Mesendoderm (in vitro differentiated cells): ENCODE data around the gene NAT10. TPM values are rescaled to one million over a fixed set of nuclear protein-coding genes. Genes with fewer than 3 reads are reported as not detected.

Experiments
- DNase-seq: peaks from one replicate; pipeline ENCODE4 v3.0.0; 2013
- H2AK5ac ChIP-seq: 2 replicates; pipeline ENCODE4 v1.6.1; 2013; ENCODE audit warnings: low read length, inconsistent platforms
- H2BK120ac ChIP-seq: 2 replicates; pipeline ENCODE4 v1.6.1; 2013; ENCODE audit warnings: low read depth, mild to moderate bottlenecking, low read length, moderate library complexity, mixed read lengths
- H2BK15ac ChIP-seq: replicated peaks from 2 replicates; pipeline ENCODE4 v1.6.1; 2013; ENCODE audit warnings: low read depth, mild to moderate bottlenecking, moderate library complexity
- H2BK5ac ChIP-seq: 2 replicates; pipeline ENCODE4 v1.6.1; 2013; ENCODE audit warnings: low read length, inconsistent platforms
- H3K18ac ChIP-seq: 2 replicates; pipeline ENCODE4 v1.6.1; 2013; ENCODE audit warnings: mild to moderate bottlenecking, low read length, mixed read lengths
- H3K23ac ChIP-seq: one replicate; pipeline ENCODE4 v1.6.1; 2013; ENCODE audit warnings: low read length
- H3K27ac ChIP-seq: 2 replicates; pipeline ENCODE4 v1.5.1; 2013; ENCODE audit warnings: low read depth, mild to moderate bottlenecking, inconsistent platforms, low read length, moderate library complexity
- H3K27me3 ChIP-seq: 2 replicates; pipeline ENCODE4 v1.6.1; 2013; ENCODE audit warnings: low read length, control low read depth, mild to moderate bottlenecking, inconsistent platforms; ENCODE audit not compliant: insufficient read depth, poor library complexity
- H3K36me3 ChIP-seq: 2 replicates; pipeline ENCODE4 v1.6.1; 2013; ENCODE audit warnings: low read length, inconsistent platforms; ENCODE audit not compliant: control insufficient read depth, insufficient read depth
- H3K4ac ChIP-seq: one replicate; pipeline ENCODE4 v1.6.1; 2013; ENCODE audit warnings: low read depth, mild to moderate bottlenecking, low read length, moderate library complexity
- H3K4me1 ChIP-seq: 2 replicates; pipeline ENCODE4 v1.6.1; 2013; ENCODE audit warnings: low read depth, low read length, inconsistent platforms; ENCODE audit not compliant: control insufficient read depth
- H3K4me2 ChIP-seq: 2 replicates; pipeline ENCODE4 v1.6.1; 2013; ENCODE audit warnings: low read length
- H3K4me3 ChIP-seq: 2 replicates; pipeline ENCODE4 v1.5.1; 2013; ENCODE audit warnings: mild to moderate bottlenecking, low read length
- H3K56ac ChIP-seq: one replicate; pipeline ENCODE4 v1.6.1; 2013; ENCODE audit warnings: low read length
- H3K79me1 ChIP-seq: 2 replicates; pipeline ENCODE4 v1.6.1; 2013; ENCODE audit warnings: low read length, inconsistent platforms
- H3K79me2 ChIP-seq: 2 replicates; pipeline ENCODE4 v1.6.1; 2013; ENCODE audit warnings: mild to moderate bottlenecking, low read length; ENCODE audit not compliant: control insufficient read depth, insufficient read depth
- H3K9ac ChIP-seq: 2 replicates; pipeline ENCODE4 v1.6.1; 2013; ENCODE audit warnings: low read length, inconsistent platforms
- H4K5ac ChIP-seq: one replicate; pipeline ENCODE4 v1.6.1; 2013; ENCODE audit warnings: low read length
- H4K8ac ChIP-seq: one replicate; pipeline ENCODE4 v1.6.1; 2013; ENCODE audit warnings: low read depth, mild to moderate bottlenecking, control low read depth, low read length, moderate library complexity
- WGBS: extraction: QIAGEN DNeasy Blood & Tissue Kit; methylation state at CpG from one replicate; pipeline ENCODE4 v1.1.7; 2013; ENCODE audit warnings: low lambda C conversion rate, missing lambda C conversion rate; ENCODE audit not compliant: insufficient coverage; ENCODE audit errors: extremely low coverage; 5-methylcytosine and 5-hydroxymethylcytosine counted together
- small RNA-seq: library from polyadenylated mRNA; stranded (forward); fragments of <200 nt; extraction: miRNeasy Mini kit (QIAGEN cat#:217004); gene quantifications from one replicate; pipeline ENCODE3, GENCODE V24; 2013; ENCODE audit not compliant: insufficient read depth

NAT10 gene

GRCh38 chr11:34191578-34191977, 86.1 kb downstream of the NAT10 start:
- no CpG with 5 or more reads among the region's 5 CpGs for WGBS
- Histone ChIP-seq H4K8ac (no peak overlapping the region), H3K79me2 (no peaks in the 10 kb centered on the region), H3K4me1 (peaks cover 7% of the 10 kb centered on the region), H4K5ac (no peak overlapping the region), H2BK5ac (no peak overlapping the region), H3K18ac (no peak overlapping the region), H3K56ac (no peak overlapping the region), H3K4me3 (no peak overlapping the region), H3K36me3 (no peaks in the 10 kb centered on the region), H3K27ac (no peak overlapping the region), H2AK5ac (no peak overlapping the region), H3K27me3 (no peaks in the 10 kb centered on the region), H3K4me2 (no peak overlapping the region), H2BK120ac (no peak overlapping the region), H3K9ac (no peak overlapping the region), H3K4ac (no peak overlapping the region), H3K23ac (no peak overlapping the region), H3K79me1 (no peaks in the 10 kb centered on the region), H2BK15ac (no peak overlapping the region)
- DNase-seq, result no peak

- Histone ChIP-seq H3K9ac (no peak overlapping the region), H3K79me1 (no peaks in the 10 kb centered on the region), H2BK15ac (no peak overlapping the region), H3K56ac (no peak overlapping the region), H3K23ac (no peak overlapping the region), H3K27me3 (no peaks in the 10 kb centered on the region), H2BK120ac (no peak overlapping the region), H3K4me1 (peaks cover 2% of the 10 kb centered on the region), H3K36me3 (no peaks in the 10 kb centered on the region), H3K4me3 (no peak overlapping the region), H3K4ac (no peak overlapping the region), H2AK5ac (no peak overlapping the region), H4K5ac (no peak overlapping the region), H3K27ac (no peak overlapping the region), H2BK5ac (no peak overlapping the region), H3K18ac (no peak overlapping the region), H3K79me2 (no peaks in the 10 kb centered on the region), H4K8ac (no peak overlapping the region), H3K4me2 (no peak overlapping the region)
- WGBS, result no CpG with 5 or more reads among the region's 14 CpGs
- peak; percentile 47 for DNase-seq
Observed at GRCh38 chr11:34192481-34193401, 87.3 kb downstream of the NAT10 start.

- peaks cover 2% of the 10 kb centered on the region for H3K4me1 ChIP-seq
- no CpG with 5 or more reads among the region's 13 CpGs for WGBS
- H3K18ac ChIP-seq, result no peak overlapping the region
- H3K56ac ChIP-seq, result no peak overlapping the region
- H3K23ac ChIP-seq, result no peak overlapping the region
- H3K27me3 ChIP-seq, result no peaks in the 10 kb centered on the region
- no peak overlapping the region for H3K4me2 ChIP-seq
- no peak overlapping the region for H2BK5ac ChIP-seq
- no peaks in the 10 kb centered on the region for H3K79me2 ChIP-seq
- no peak overlapping the region for H2BK120ac ChIP-seq
- H3K79me1 ChIP-seq, result no peaks in the 10 kb centered on the region
- H2AK5ac ChIP-seq, result no peak overlapping the region
- no peak overlapping the region for H2BK15ac ChIP-seq
- H4K5ac ChIP-seq, result no peak overlapping the region
- no peaks in the 10 kb centered on the region for H3K36me3 ChIP-seq
- no peak overlapping the region for H4K8ac ChIP-seq
- no peak overlapping the region for H3K4ac ChIP-seq
- H3K27ac ChIP-seq, result no peak overlapping the region
- H3K9ac ChIP-seq, result no peak overlapping the region
- no peak overlapping the region for H3K4me3 ChIP-seq
- peak; percentile 63 for DNase-seq
Observed at GRCh38 chr11:34194576-34195335, 89.3 kb downstream of the NAT10 start.

Small RNA genes within 50 kb of the gene (small RNA-seq; reads per million reads assigned to genes)
- not detected for gene RF00019
